Epithelial cell of esophagus (primary cell): ENCODE results near the gene IYD.

Source experiments
- DNase-seq: peaks from one replicate; pipeline ENCODE4 v3.0.0; 2010; ENCODE audit warnings: low read depth
- H3K4me3 ChIP-seq: 2 replicates; pipeline ENCODE4 v1.5.1; 2011; ENCODE audit warnings: mild to moderate bottlenecking, low read length, control low read depth
- CTCF ChIP-seq: IDR thresholded peaks from 2 replicates; pipeline ENCODE4 v1.5.1; 2011; ENCODE audit warnings: low read depth, mild to moderate bottlenecking, low read length, control low read depth, inconsistent platforms; ENCODE audit not compliant: insufficient read depth; ENCODE audit errors: missing control alignments

The IYD gene

GRCh38 chr6:150336299-150336698, 32.5 kb upstream of the IYD start:
- H3K4me3 ChIP-seq = no peak overlapping the region
- peak; percentile 93 for DNase-seq
- TF ChIP-seq CTCF = no peak

GRCh38 chr6:150336708-150337107, 32.1 kb upstream of the IYD start:
- no peak for TF ChIP-seq CTCF
- DNase-seq = no peak
- H3K4me3 ChIP-seq = no peak overlapping the region

- no peak for TF ChIP-seq CTCF
- H3K4me3 ChIP-seq = no peak overlapping the region
- DNase-seq = no peak
Measured at GRCh38 chr6:150342126-150342525, 26.7 kb upstream of the IYD start.

- TF ChIP-seq CTCF = no peak
- DNase-seq = peak; percentile 34
- H3K4me3 ChIP-seq = no peak overlapping the region
Measured at GRCh38 chr6:150343434-150343833, 25.4 kb upstream of the IYD start.

- H3K4me3 ChIP-seq = no peak overlapping the region
- DNase-seq = peak; percentile 71
- no peak for TF ChIP-seq CTCF
Measured at GRCh38 chr6:150345781-150346180, 23.0 kb upstream of the IYD start.

GRCh38 chr6:150346346-150346745, 22.5 kb upstream of the IYD start:
- TF ChIP-seq CTCF = no peak

GRCh38 chr6:150347845-150348244, 21.0 kb upstream of the IYD start:
- TF ChIP-seq CTCF = no peak
- DNase-seq = no peak
- no peak overlapping the region for H3K4me3 ChIP-seq

More at GRCh38 chr6:150346346-150346745, 22.5 kb upstream of the IYD start:
- no peak overlapping the region for H3K4me3 ChIP-seq
- peak; percentile 85 for DNase-seq
